Tibial nerve (tissue), 4 donors: ENCODE measurements around the gene BMP10. TPM values are rescaled to one million over a fixed set of nuclear protein-coding genes. Genes with fewer than 3 reads are reported as not detected.

Source experiments
- DNase-seq, 2 donors: peaks; one replicate each; pipeline ENCODE4 v3.0.0-alpha.2; 2019; ENCODE audit warnings: low spot score in 2 of 2
- H3K27ac ChIP-seq, 4 donors: fragments of 200-600 bp; sonication (generic) in 3 of 4; one replicate each; pipeline ENCODE4 v1.5.1; 2017 to 2019; ENCODE audit warnings: mild to moderate bottlenecking in 1 of 4
- H3K27me3 ChIP-seq, 2 donors: fragments of 200-600 bp; sonication (generic) in 1 of 2; one replicate each; pipeline versions ENCODE4 v1.5.1 to v1.6.0; 2017 to 2019
- H3K36me3 ChIP-seq, 3 donors: fragments of 200-600 bp; sonication (generic); one replicate each; pipeline ENCODE4 v1.5.1; 2018 to 2019
- H3K4me1 ChIP-seq, 4 donors: fragments of 200-600 bp; sonication (generic) in 3 of 4; one replicate each; pipeline ENCODE4 v1.5.1; 2017 to 2019
- H3K4me3 ChIP-seq, 4 donors: fragments of 200-600 bp; sonication (generic) in 3 of 4; one replicate each; pipeline ENCODE4 v1.5.1; 2017 to 2019; ENCODE audit warnings: mild to moderate bottlenecking in 1 of 4, moderate library complexity in 1 of 4
- H3K9me3 ChIP-seq, 4 donors: fragments of 200-600 bp; sonication (generic) in 3 of 4; one replicate each; pipeline ENCODE4 v1.5.1; 2017 to 2019
- CTCF ChIP-seq, 5 experiments: fragments of 200-600 bp in 3 of 5; fragments of 450-650 bp in 2 of 5; sonication (generic) in 3 of 5; IDR thresholded peaks; one replicate each; pipeline ENCODE4 v1.5.1; 2016 to 2019; ENCODE audit warnings: antibody characterized with exemption in 5 of 5, mild to moderate bottlenecking in 3 of 5, moderate library complexity in 2 of 5
- EP300 ChIP-seq, 2 donors: sonication (generic); formaldehyde crosslinking; IDR thresholded peaks; one replicate each; pipeline ENCODE4 v1.6.1; 2017; ENCODE audit warnings: antibody characterized with exemption in 2 of 2, mild to moderate bottlenecking in 1 of 2
- POLR2A ChIP-seq, 2 donors: fragments of 450-650 bp; IDR thresholded peaks; one replicate each; pipeline ENCODE4 v1.6.1; 2017; ENCODE audit warnings: antibody characterized with exemption in 2 of 2, mild to moderate bottlenecking in 2 of 2, moderate library complexity in 2 of 2
- WGBS, 2 donors: methylation state at CpG; one replicate each; pipeline ENCODE4 v1.1.5; 2018; 5-methylcytosine and 5-hydroxymethylcytosine counted together
- total RNA-seq, 4 donors: library from RNA; depleted of rRNA; stranded (reverse); fragments of >200 nt; gene quantifications; one replicate each; pipeline ENCODE4 v1.1.0, GENCODE V29; 2016

BMP10 gene
- total RNA-seq, 4 donors from 2014 or later: not detected

- TF ChIP-seq CTCF (IDR thresholded peaks at IDR 0.05) (no peak), EP300 (IDR thresholded peaks at IDR 0.05) (no peak), POLR2A (IDR thresholded peaks at IDR 0.05) (no peak)
- no peak overlapping the region for H3K4me3 ChIP-seq
- no peaks in the 10 kb centered on the region for H3K9me3 ChIP-seq
- H3K4me1 ChIP-seq: peaks cover 0 to 7% (median 0%) of the 10 kb centered on the region in 4 donors
- 50 to 57% methylated on average over 1 of the region's 1 CpG for WGBS, 2 donors
- H3K27ac ChIP-seq: no peak overlapping the region
- no peak for DNase-seq
- H3K27me3 ChIP-seq: no peaks in the 10 kb centered on the region
- no peaks in the 10 kb centered on the region for H3K36me3 ChIP-seq
Observed at GRCh38 chr2:68916226-68916625, 45.0 kb upstream of the BMP10 start.

GRCh38 chr2:68915393-68915792, 44.2 kb upstream of the BMP10 start:
- no peaks in the 10 kb centered on the region for H3K9me3 ChIP-seq
- no peaks in the 10 kb centered on the region for H3K27me3 ChIP-seq
- H3K27ac ChIP-seq: no peak overlapping the region
- DNase-seq: no peak
- H3K36me3 ChIP-seq: no peaks in the 10 kb centered on the region
- TF ChIP-seq POLR2A (IDR thresholded peaks at IDR 0.05): no peak
- no peak for TF ChIP-seq EP300 (IDR thresholded peaks at IDR 0.05)
- no peak for TF ChIP-seq CTCF (IDR thresholded peaks at IDR 0.05)
- peaks cover 0 to 3% (median 0%) of the 10 kb centered on the region in 4 donors for H3K4me1 ChIP-seq
- 87 to 91% methylated on average over 4 of the region's 4 CpGs for WGBS, 2 donors
- H3K4me3 ChIP-seq: no peak overlapping the region

- TF ChIP-seq CTCF (IDR thresholded peaks at IDR 0.05) (no peak), POLR2A (IDR thresholded peaks at IDR 0.05) (no peak), EP300 (IDR thresholded peaks at IDR 0.05) (no peak)
- DNase-seq: no peak
- Histone ChIP-seq H3K36me3 (no peaks in the 10 kb centered on the region), H3K4me3 (no peak overlapping the region), H3K4me1 (peaks cover 0 to 11% (median 3%) of the 10 kb centered on the region in 4 donors), H3K9me3 (no peaks in the 10 kb centered on the region), H3K27me3 (no peaks in the 10 kb centered on the region), H3K27ac (no peak overlapping the region)
- WGBS, 2 donors: 91 to 96% methylated on average over 3 of the region's 3 CpGs
Observed at GRCh38 chr2:68913359-68913758, 42.2 kb upstream of the BMP10 start.

GRCh38 chr2:68912732-68913131, 41.5 kb upstream of the BMP10 start:
- peaks cover 0 to 16% (median 6%) of the 10 kb centered on the region in 4 donors for H3K4me1 ChIP-seq
- 38 to 39% methylated on average over 2 of the region's 2 CpGs for WGBS, 2 donors
- no peak overlapping the region for H3K4me3 ChIP-seq
- no peak for TF ChIP-seq EP300 (IDR thresholded peaks at IDR 0.05)
- no peak for TF ChIP-seq POLR2A (IDR thresholded peaks at IDR 0.05)
- TF ChIP-seq CTCF (IDR thresholded peaks at IDR 0.05): no peak
- no peaks in the 10 kb centered on the region for H3K9me3 ChIP-seq
- H3K27me3 ChIP-seq: no peaks in the 10 kb centered on the region
- no peaks in the 10 kb centered on the region for H3K36me3 ChIP-seq
- DNase-seq: no peak
- H3K27ac ChIP-seq: no peak overlapping the region

- Histone ChIP-seq H3K4me3 (no peak overlapping the region), H3K36me3 (no peaks in the 10 kb centered on the region), H3K9me3 (no peaks in the 10 kb centered on the region), H3K4me1 (peaks cover 0 to 16% (median 6%) of the 10 kb centered on the region in 4 donors), H3K27ac (no peak overlapping the region), H3K27me3 (no peaks in the 10 kb centered on the region)
- DNase-seq: no peak
- WGBS, 2 donors: 91 to 92% methylated on average over 3 of the region's 3 CpGs
- TF ChIP-seq POLR2A (IDR thresholded peaks at IDR 0.05): no peak
- no peak for TF ChIP-seq CTCF (IDR thresholded peaks at IDR 0.05)
- TF ChIP-seq EP300 (IDR thresholded peaks at IDR 0.05): no peak
Observed at GRCh38 chr2:68912111-68912510, 40.9 kb upstream of the BMP10 start.
